Osteocyte (in vitro differentiated cells): ENCODE results near the gene CCT7. TPM values are rescaled to one million over a fixed set of nuclear protein-coding genes. Genes with fewer than 3 reads are reported as not detected.
"Not testable (repeated sequence)": the region's sequence is repeated elsewhere in the genome, so short reads cannot be mapped to it uniquely, and the experiment has no call there.

ENCODE experiments used
- DNase-seq: peaks from one replicate; pipeline ENCODE4 v3.0.0; 2021; ENCODE audit warnings: mixed read lengths; ENCODE audit not compliant: unreplicated experiment; ENCODE audit errors: extremely low spot score
- H3K27ac Mint-ChIP-seq: one replicate; pipeline ENCODE4 v1.8.0; 2021; ENCODE audit warnings: mild to moderate bottlenecking, mixed read lengths; ENCODE audit not compliant: unreplicated experiment
- H3K27me3 Mint-ChIP-seq: one replicate; pipeline ENCODE4 v1.8.0; 2021; ENCODE audit warnings: mixed read lengths; ENCODE audit not compliant: unreplicated experiment
- H3K36me3 Mint-ChIP-seq: one replicate; pipeline ENCODE4 v1.8.0; 2021; ENCODE audit warnings: mixed read lengths; ENCODE audit not compliant: unreplicated experiment
- H3K4me1 Mint-ChIP-seq: one replicate; pipeline ENCODE4 v1.8.0; 2021; ENCODE audit warnings: mixed read lengths; ENCODE audit not compliant: unreplicated experiment
- H3K4me3 Mint-ChIP-seq: one replicate; pipeline ENCODE4 v1.8.0; 2021; ENCODE audit warnings: mild to moderate bottlenecking, moderate library complexity, mixed read lengths; ENCODE audit not compliant: unreplicated experiment
- H3K9me3 Mint-ChIP-seq: one replicate; pipeline ENCODE4 v1.8.0; 2021; ENCODE audit warnings: mixed read lengths; ENCODE audit not compliant: unreplicated experiment
- CTCF ChIP-seq: fragments of 200-600 bp; sonication (generic); IDR thresholded peaks from 2 replicates; pipeline ENCODE4 v1.5.0; 2021; ENCODE audit warnings: antibody characterized with exemption, mild to moderate bottlenecking, moderate library complexity
- long read RNA-seq: library from polyadenylated mRNA; unstranded; transcript quantifications from one replicate; pipeline ENCODE4 v2.0.0, GENCODE V29; 2021
- total RNA-seq: library from RNA; stranded (reverse); gene quantifications from 2 replicates; pipeline ENCODE4 v1.2.1, GENCODE V29; 2021

The CCT7 gene
- total RNA-seq: 216 and 231 TPM in 2 replicates
- long read RNA-seq, transcript CCT7-201 (12 exons, 1,916 nt): major isoform, 1,800 of 1,887 reads
- long read RNA-seq, partial matches to known transcripts: 45 of 1,887 reads
- long read RNA-seq, other reads (novel, unspliced or antisense): 34 of 1,887 reads

GRCh38 chr2:73233932-73234832, at the start of gene CCT7:
TSS of gene CCT7 (plus strand) at chr2:73234308. CDS start at chr2:73234379, 71 bp downstream.
- Mint-ChIP-seq H3K4me3 (peak within 1 kb of the TSS; percentile 94), H3K36me3 (no peaks in the 10 kb centered on the region), H3K27me3 (no peaks in the 10 kb centered on the region), H3K4me1 (peaks cover 27% of the 10 kb centered on the region), H3K9me3 (no peaks in the 10 kb centered on the region), H3K27ac (peak within 1 kb of the TSS; percentile 92)
- DNase-seq: peak; percentile 91
- TF ChIP-seq CTCF: no peak

- Mint-ChIP-seq H3K36me3 (no peaks in the 10 kb centered on the region), H3K9me3 (no peaks in the 10 kb centered on the region), H3K4me3 (no peak overlapping the region), H3K4me1 (no peaks in the 10 kb centered on the region), H3K27ac (no peak overlapping the region), H3K27me3 (peaks cover 76% of the 10 kb centered on the region)
- no peak for DNase-seq
- no peak for TF ChIP-seq CTCF
Observed at GRCh38 chr2:73185965-73186364, 48.1 kb upstream of the CCT7 start.

GRCh38 chr2:73187549-73187948, 46.6 kb upstream of the CCT7 start:
- Mint-ChIP-seq H3K27me3 (peaks cover 76% of the 10 kb centered on the region), H3K4me3 (no peak overlapping the region), H3K36me3 (no peaks in the 10 kb centered on the region), H3K4me1 (no peaks in the 10 kb centered on the region), H3K27ac (no peak overlapping the region), H3K9me3 (no peaks in the 10 kb centered on the region)
- no peak for DNase-seq
- TF ChIP-seq CTCF: no peak

GRCh38 chr2:73197579-73197978, 36.5 kb upstream of the CCT7 start:
- H3K27me3 Mint-ChIP-seq: peaks cover 61% of the 10 kb centered on the region
- no peak overlapping the region for H3K4me3 Mint-ChIP-seq
- H3K4me1 Mint-ChIP-seq: peaks cover 8% of the 10 kb centered on the region
- no peaks in the 10 kb centered on the region for H3K9me3 Mint-ChIP-seq
- DNase-seq: no peak
- H3K36me3 Mint-ChIP-seq: no peaks in the 10 kb centered on the region
- H3K27ac Mint-ChIP-seq: no peak overlapping the region
- no peak for TF ChIP-seq CTCF

- DNase-seq: not testable (repeated sequence)
Observed at GRCh38 chr2:73200281-73200680, 33.8 kb upstream of the CCT7 start.

More at GRCh38 chr2:73200281-73200680, 33.8 kb upstream of the CCT7 start:
- H3K36me3 Mint-ChIP-seq, H3K4me1 Mint-ChIP-seq, H3K27ac Mint-ChIP-seq, H3K9me3 Mint-ChIP-seq, H3K4me3 Mint-ChIP-seq: not testable (repeated sequence)
- peaks cover 62% of the 10 kb centered on the region for H3K27me3 Mint-ChIP-seq
